SK-N-SH treated with all-trans-retinoic acid at 6 μM for 48 hours (cell line): ENCODE measurements around the gene MYO5B.

Experiments used
- PATZ1 ChIP-seq: fragments of 250-450 bp; sonication (Bioruptor Pico); IDR thresholded peaks from 2 replicates; pipeline ENCODE4 v1.8.0; 2020; ENCODE audit warnings: mild to moderate bottlenecking, moderate library complexity, borderline replicate concordance
- ZFP3 ChIP-seq: fragments of 250-450 bp; sonication (Bioruptor Pico); IDR thresholded peaks from 2 replicates; pipeline ENCODE4 v1.5.0; 2020; ENCODE audit warnings: mild to moderate bottlenecking, moderate library complexity

GRCh38 chr18:49819071-49819662, 375.8 kb downstream of the MYO5B start:
- TF ChIP-seq PATZ1 (no peak), ZFP3 (CRISPR knock-in tag) (no peak)
